AG04450 (cell line): ENCODE measurements around the gene MATR3. TPM values are rescaled to one million over a fixed set of nuclear protein-coding genes. Genes with fewer than 3 reads are reported as not detected.

Source experiments
- CTCF ChIA-PET: fragments of 300-600, 350-600 bp; formaldehyde crosslinking; extraction: SDS; loops from one replicate; lab custom pipeline; 2022; ENCODE audit warnings: antibody characterized with exemption, inconsistent platforms; lab: Charles Lee
- POLR2A ChIA-PET: fragments of 350-600 bp; formaldehyde crosslinking; extraction: SDS; loops from one replicate; lab custom pipeline; 2021; ENCODE audit warnings: antibody characterized with exemption, inconsistent platforms; lab: Yijun Ruan, JAX
- DNase-seq: peaks from one replicate; pipeline ENCODE4 v3.0.0-alpha.2; 2011; ENCODE audit warnings: low read depth, low spot score
- H3K27ac ChIP-seq: one replicate; pipeline ENCODE4 v1.5.1; 2012; ENCODE audit warnings: low read depth, low read length, control low read depth
- H3K27me3 ChIP-seq: one replicate; pipeline ENCODE4 v1.6.0; 2012; ENCODE audit warnings: low read length; ENCODE audit not compliant: control insufficient read depth, insufficient read depth
- H3K4me3 ChIP-seq: 2 replicates; pipeline ENCODE4 v1.5.1; 2011; ENCODE audit warnings: mild to moderate bottlenecking, low read depth, low read length, control low read depth
- H3K9me3 ChIP-seq: 2 replicates; pipeline ENCODE4 v1.5.1; 2012; ENCODE audit warnings: low read length; ENCODE audit not compliant: control insufficient read depth, insufficient read depth
- polyA plus RNA-seq: library from polyadenylated mRNA; depleted of rRNA; stranded (reverse); fragments of >200 nt; gene quantifications from 2 replicates; pipeline ENCODE4 v1.2.3, GENCODE V29; 2011
- TF ChIP-seq, protein P1 (sequence below): IDR thresholded peaks from 2 replicates; pipeline ENCODE4 v1.5.1; 2011; ENCODE audit warnings: low read depth, low read length, control low read depth, inconsistent platforms

MATR3 gene
- polyA plus RNA-seq, 1 experiment, result 166 TPM

- H3K4me3 ChIP-seq, result no peak overlapping the region
- TF ChIP-seq, protein P1, sequence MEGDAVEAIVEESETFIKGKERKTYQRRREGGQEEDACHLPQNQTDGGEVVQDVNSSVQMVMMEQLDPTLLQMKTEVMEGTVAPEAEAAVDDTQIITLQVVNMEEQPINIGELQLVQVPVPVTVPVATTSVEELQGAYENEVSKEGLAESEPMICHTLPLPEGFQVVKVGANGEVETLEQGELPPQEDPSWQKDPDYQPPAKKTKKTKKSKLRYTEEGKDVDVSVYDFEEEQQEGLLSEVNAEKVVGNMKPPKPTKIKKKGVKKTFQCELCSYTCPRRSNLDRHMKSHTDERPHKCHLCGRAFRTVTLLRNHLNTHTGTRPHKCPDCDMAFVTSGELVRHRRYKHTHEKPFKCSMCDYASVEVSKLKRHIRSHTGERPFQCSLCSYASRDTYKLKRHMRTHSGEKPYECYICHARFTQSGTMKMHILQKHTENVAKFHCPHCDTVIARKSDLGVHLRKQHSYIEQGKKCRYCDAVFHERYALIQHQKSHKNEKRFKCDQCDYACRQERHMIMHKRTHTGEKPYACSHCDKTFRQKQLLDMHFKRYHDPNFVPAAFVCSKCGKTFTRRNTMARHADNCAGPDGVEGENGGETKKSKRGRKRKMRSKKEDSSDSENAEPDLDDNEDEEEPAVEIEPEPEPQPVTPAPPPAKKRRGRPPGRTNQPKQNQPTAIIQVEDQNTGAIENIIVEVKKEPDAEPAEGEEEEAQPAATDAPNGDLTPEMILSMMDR, result no peak
- H3K9me3 ChIP-seq, result no peaks in the 10 kb centered on the region
- H3K27ac ChIP-seq, result no peak overlapping the region
- ChIA-PET POLR2A (no interaction called here), CTCF (interaction anchor here (0.6 to 1.1 kb wide), 2 partner anchors 9 to 22 kb away, joined by 4 read pairs; no protein-coding TSS in a partner anchor)
- no peaks in the 10 kb centered on the region for H3K27me3 ChIP-seq
- no peak for DNase-seq
Observed at GRCh38 chr5:139301808-139302499, 8.4 kb downstream of the MATR3 start.

- no peaks in the 10 kb centered on the region for H3K9me3 ChIP-seq
- TF ChIP-seq, protein P1, result no peak
- H3K27ac ChIP-seq, result no peak overlapping the region
- H3K4me3 ChIP-seq, result no peak overlapping the region
- POLR2A ChIA-PET, result interaction anchor here (0.6 to 3.5 kb wide), 2 partner anchors 11 to 106 kb away, joined by 3 to 27 read pairs; partner anchors contain the start of gene MATR3
- no peaks in the 10 kb centered on the region for H3K27me3 ChIP-seq
- CTCF ChIA-PET, result no interaction called here
- no peak for DNase-seq
Observed at GRCh38 chr5:139304391-139305324, 11.1 kb downstream of the MATR3 start.

DNA sequence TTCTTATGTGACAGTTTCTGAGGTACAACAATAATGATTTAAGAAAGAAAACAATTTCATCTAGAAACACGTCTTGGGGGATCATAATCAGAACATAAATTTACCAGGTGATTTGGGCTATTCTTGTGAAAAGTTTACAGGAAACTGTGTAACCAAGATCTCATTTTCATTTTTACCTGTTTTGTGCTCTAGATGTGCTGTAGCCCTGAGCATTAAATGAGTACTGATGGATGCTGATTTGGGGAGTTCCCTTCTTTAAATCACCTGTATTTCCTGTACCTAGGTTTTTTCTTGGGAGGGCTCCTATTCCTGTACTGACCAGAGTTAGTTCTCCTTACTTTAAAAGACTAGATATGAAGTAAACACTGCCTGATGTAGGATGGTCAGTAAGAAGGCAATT, 12.7 kb downstream of the MATR3 start:
- no peak overlapping the region for H3K27ac ChIP-seq
- H3K9me3 ChIP-seq, result no peaks in the 10 kb centered on the region
- H3K4me3 ChIP-seq, result no peak overlapping the region
- DNase-seq, result no peak
- H3K27me3 ChIP-seq, result no peaks in the 10 kb centered on the region
- CTCF ChIA-PET, result no interaction called here
- POLR2A ChIA-PET, result interaction anchor here (1.3 kb wide), 1 partner anchor 10 kb away, joined by 3 read pairs; no protein-coding TSS in a partner anchor
- TF ChIP-seq, protein P1, result no peak

DNA sequence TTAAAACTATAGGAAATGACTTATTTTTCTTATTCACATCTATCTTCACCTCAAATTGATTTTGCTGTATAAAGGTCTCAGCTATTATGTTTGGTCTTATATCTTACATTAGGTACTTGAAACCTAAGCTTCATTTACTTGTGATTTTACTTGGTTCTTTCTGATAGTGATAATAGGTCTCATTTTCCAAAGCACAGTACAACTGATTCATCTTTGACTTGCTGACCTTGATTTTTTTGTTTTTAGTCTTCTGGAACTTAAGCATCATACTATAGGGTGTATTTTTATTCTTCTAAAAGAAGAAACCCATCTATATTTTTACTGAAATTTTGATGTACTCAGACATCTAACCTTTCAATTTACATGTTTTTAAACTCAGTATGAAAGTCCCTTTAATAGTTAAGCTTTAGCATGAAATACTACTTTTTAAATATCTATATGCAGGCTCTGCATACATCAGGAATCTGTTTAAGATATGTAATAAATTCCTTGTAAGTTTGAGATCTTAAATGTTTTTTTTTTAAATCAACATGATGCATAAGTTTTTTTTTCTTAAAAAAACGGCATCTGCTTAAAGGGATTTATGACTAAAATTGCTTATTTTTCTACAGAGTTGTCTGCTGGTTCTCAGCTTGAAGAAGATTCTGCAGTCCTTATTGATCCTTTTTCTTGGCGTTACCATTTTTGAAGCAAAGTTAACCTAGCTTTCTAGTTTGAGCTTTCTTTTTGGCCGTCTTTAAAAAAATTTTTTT, 13.3 kb downstream of the MATR3 start:
- ChIA-PET CTCF (interaction anchor here (1.0 kb wide), 1 partner anchor 35 kb away, joined by 7 read pairs; the partner anchor contains the start of gene PAIP2), POLR2A (interaction anchor here (0.8 to 1.3 kb wide), 2 partner anchors 10 to 12 kb away, joined by 3 to 5 read pairs; no protein-coding TSS in a partner anchor)
- TF ChIP-seq, protein P1, result no peak
- Histone ChIP-seq H3K27me3 (no peaks in the 10 kb centered on the region), H3K4me3 (no peak overlapping the region), H3K9me3 (no peaks in the 10 kb centered on the region), H3K27ac (no peak overlapping the region)
- no peak for DNase-seq
